ENCODE measurements around the gene LRMDA.

Gene LRMDA

DNA sequence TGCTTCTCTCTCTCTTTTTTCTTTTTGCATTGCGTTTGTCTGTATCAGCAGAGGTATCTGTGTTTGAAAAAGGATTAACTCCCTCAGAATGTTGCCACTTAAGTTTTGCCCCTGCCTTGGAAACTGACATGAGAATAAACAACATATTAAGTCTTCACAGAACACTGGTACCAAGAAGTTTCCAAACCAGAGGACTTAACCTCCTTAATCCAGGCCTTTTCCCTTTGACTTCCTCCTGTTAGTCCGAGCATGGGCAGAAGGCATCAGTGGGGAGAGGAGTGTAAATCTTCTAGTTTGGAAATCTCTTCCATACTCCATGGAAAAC lies 681.4 kb downstream of the LRMDA start:
- POLR2A ChIA-PET, result no interaction called here
- TF ChIP-seq, protein P1, sequence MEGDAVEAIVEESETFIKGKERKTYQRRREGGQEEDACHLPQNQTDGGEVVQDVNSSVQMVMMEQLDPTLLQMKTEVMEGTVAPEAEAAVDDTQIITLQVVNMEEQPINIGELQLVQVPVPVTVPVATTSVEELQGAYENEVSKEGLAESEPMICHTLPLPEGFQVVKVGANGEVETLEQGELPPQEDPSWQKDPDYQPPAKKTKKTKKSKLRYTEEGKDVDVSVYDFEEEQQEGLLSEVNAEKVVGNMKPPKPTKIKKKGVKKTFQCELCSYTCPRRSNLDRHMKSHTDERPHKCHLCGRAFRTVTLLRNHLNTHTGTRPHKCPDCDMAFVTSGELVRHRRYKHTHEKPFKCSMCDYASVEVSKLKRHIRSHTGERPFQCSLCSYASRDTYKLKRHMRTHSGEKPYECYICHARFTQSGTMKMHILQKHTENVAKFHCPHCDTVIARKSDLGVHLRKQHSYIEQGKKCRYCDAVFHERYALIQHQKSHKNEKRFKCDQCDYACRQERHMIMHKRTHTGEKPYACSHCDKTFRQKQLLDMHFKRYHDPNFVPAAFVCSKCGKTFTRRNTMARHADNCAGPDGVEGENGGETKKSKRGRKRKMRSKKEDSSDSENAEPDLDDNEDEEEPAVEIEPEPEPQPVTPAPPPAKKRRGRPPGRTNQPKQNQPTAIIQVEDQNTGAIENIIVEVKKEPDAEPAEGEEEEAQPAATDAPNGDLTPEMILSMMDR (IDR thresholded peaks at IDR 0.05; ENCODE audit: control extremely low read depth, extremely low read depth, low read depth, missing control alignments), result no peak
- CTCF ChIA-PET, result no interaction called here
- no peak for DNase-seq (ENCODE audit: extremely low spot score)

DNA sequence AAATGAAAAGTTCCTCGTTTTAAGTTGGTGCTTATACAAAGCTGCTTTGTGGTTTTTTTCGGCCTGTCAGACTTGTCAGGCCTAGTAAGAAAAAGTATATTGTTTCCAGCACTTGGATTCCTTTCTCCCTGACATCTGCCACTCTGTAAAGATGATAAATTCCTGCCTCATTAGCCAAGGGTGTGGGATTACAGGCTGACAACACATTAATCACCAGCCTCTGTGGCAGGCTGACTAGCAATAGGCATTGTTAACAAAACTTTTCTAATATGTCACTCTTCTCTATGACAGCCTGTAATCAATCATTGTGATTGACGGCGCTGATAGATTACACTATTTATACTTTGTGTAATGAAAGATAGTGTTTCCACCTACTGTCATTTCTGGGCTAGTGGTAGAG lies 682.5 kb downstream of the LRMDA start:
- DNase-seq (ENCODE audit: extremely low spot score), result no peak
- ChIA-PET POLR2A (no interaction called here), CTCF (interaction anchor here (0.9 kb wide), 1 partner anchor 11 kb away, joined by 3 read pairs; no protein-coding TSS in a partner anchor)
- TF ChIP-seq, protein P1 (IDR thresholded peaks at IDR 0.05; ENCODE audit: control extremely low read depth, extremely low read depth, low read depth, missing control alignments), result no peak

DNA sequence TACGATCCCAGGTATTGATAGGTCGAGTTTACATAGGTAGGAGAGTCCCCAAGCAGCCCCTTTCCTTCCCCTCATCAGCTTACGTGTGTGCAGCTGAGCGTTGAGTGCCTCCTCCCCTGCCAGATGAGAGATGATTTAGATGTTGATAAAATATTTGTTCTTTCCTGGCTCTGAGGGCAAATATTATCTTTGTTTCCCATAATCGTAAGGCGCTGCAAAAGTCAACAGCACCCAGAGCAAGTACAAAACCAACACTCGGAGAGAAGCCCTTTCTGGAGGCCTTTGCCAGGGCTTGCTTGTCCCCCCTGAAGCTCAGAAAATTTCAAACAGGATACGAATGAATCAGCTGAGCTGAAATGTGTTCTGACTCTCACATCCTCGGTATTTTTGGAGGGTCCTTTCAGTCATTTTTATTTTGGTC lies 683.2 kb downstream of the LRMDA start:
- TF ChIP-seq, protein P1 (IDR thresholded peaks at IDR 0.05; ENCODE audit: control extremely low read depth, extremely low read depth, low read depth, missing control alignments), result no peak
- DNase-seq (ENCODE audit: extremely low spot score), result no peak
- ChIA-PET POLR2A (no interaction called here), CTCF (interaction anchor here (0.9 kb wide), 1 partner anchor 10 kb away, joined by 3 read pairs; no protein-coding TSS in a partner anchor)

DNA sequence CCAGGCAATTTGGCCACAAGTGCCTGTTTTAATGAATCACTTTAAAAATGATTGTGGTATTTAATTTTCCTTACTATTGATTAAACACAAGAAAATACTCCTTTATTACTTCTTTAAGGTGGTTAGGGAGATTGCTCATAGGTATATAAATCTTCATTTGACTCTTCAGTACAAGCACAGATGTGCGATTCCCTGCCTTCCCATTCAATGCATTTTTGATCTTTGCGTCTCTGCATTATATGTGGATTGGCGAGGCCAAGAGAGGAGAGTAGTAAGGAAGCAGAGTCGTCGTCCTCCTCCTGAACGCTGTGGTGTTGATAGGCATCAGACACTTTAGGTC lies 683.7 kb downstream of the LRMDA start:
- no peak for DNase-seq (ENCODE audit: extremely low spot score)
- CTCF ChIA-PET, result no interaction called here
- POLR2A ChIA-PET, result no interaction called here
- TF ChIP-seq, protein P1 (IDR thresholded peaks at IDR 0.05; ENCODE audit: control extremely low read depth, extremely low read depth, low read depth, missing control alignments), result no peak

DNA sequence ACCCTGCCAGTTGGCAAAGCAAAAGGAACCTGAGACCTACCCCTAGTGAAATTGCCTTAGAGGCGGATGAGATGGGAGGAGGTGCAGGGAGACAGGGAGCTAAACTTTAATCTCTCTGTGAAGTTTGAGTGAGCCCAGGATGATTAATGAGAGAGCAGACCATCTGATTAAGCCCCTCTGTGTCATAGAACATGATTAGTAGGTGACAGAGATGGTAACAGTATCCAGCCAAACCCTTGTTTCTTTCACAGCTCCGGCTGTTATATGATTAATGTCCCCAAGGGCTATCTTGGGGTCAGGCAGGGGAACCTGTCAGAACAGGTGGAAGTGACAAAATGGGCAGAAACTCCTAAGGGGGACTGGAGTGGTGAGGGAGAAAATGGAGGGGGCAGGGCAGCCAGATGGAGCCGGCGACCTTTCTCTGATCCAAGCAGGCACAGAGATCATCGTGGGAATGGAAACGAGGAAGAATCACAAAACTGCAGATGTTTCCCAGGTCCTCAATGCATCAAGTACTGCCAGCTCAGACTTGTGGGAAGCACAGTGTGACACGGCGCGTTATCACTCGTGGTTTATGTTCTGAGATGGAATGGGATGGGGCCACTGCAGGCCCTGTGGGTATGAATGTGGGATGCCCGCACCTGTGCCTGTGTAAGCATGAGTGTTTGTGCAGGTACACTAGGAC lies 684.2 kb downstream of the LRMDA start:
- POLR2A ChIA-PET, result no interaction called here
- no peak for DNase-seq (ENCODE audit: extremely low spot score)
- CTCF ChIA-PET, result no interaction called here
- TF ChIP-seq, protein P1 (IDR thresholded peaks at IDR 0.05; ENCODE audit: control extremely low read depth, extremely low read depth, low read depth, missing control alignments), result no peak

DNA sequence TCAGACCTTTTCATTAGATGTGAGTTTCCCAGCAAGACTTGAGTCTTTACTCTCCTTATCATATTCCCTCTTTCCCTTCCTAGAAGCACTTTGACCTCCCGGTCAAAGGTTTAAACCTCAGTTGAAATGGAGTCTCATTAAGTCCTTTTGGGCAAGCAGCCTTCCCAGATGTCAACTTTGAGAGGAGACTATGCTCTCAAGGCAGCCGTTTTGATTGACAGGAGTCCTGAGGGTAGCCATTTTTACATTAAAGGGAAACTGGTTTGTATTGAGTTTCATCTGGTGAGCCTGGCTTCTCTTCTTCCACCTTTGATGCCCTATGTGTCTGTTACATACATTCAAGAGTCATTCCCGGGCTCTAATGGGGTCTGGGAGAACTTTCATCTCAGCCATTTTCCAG lies 685.1 kb downstream of the LRMDA start:
- TF ChIP-seq, protein P1 (IDR thresholded peaks at IDR 0.05; ENCODE audit: control extremely low read depth, extremely low read depth, low read depth, missing control alignments), result no peak
- POLR2A ChIA-PET, result no interaction called here
- CTCF ChIA-PET, result no interaction called here
- no peak for DNase-seq (ENCODE audit: extremely low spot score)

DNA sequence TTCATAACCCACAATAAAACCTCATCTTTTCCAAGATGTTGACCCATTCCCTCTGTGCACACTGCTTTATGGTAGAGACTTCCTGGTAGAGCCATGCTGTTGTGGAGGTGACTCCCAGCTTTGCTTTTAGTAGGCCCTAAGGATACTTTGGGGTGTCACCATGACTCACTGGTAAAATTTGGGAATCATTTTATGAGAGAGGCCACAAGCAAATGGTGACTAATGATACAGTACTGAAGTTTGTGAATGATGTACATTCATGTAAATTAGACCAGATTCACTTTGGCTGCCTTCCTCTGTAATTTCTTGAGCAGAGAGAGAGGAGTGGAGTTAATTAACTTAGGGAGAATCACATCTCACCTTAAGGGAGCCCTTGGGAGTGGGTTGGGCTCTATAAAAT lies 686.5 kb downstream of the LRMDA start:
- DNase-seq (ENCODE audit: extremely low spot score), result no peak
- TF ChIP-seq, protein P1 (IDR thresholded peaks at IDR 0.05; ENCODE audit: control extremely low read depth, extremely low read depth, low read depth, missing control alignments), result no peak
- ChIA-PET POLR2A (no interaction called here), CTCF (no interaction called here)

Data from GM10248 (cell line).